Measurements from ENCODE around the gene BET1. TPM values are rescaled to one million over a fixed set of nuclear protein-coding genes. Genes with fewer than 3 reads are reported as not detected.

Gene BET1
- total RNA-seq, 3 donors from 2014 or later: 18.1 to 51.4 (median 31.8) TPM

DNA sequence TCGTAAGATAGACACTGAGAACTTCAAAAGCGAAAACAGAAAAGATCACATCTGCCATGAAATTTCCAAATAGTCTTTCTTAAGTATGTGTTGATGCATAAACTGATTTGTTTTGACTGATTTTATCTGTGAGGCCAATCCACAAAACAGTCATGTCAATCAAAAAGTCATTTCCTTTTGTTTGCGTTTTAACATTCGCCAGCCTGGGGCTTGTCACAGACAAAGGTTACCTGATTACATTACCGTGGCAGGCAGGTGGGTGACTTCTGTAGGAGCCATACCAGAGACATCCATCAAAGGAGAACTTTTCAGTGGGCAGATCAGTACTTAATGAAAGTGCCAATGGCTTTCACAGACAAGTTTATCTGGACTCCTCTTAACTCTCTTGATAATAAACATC, 45.5 kb upstream of the BET1 start:
- Histone ChIP-seq H3K27me3 (no peaks in the 10 kb centered on the region), H3K9me3 (no peaks in the 10 kb centered on the region), H3K4me1 (no peaks in the 10 kb centered on the region), H3K36me3 (no peaks in the 10 kb centered on the region), H3K27ac (no peak overlapping the region), H3K4me3 (no peak overlapping the region)
- TF ChIP-seq POLR2A (IDR thresholded peaks at IDR 0.05) (no peak), POLR2AphosphoS5 (IDR thresholded peaks at IDR 0.05) (no peak)
- intact Hi-C loops (cut with DNase I; ENCODE audit: low total_unique reads): no loop called here
- DNase-seq (ENCODE audit: low spot score in 2 of 2): no peak

- Histone ChIP-seq H3K36me3 (no peaks in the 10 kb centered on the region), H3K27me3 (no peaks in the 10 kb centered on the region), H3K4me1 (no peaks in the 10 kb centered on the region), H3K27ac (no peak overlapping the region), H3K4me3 (no peak overlapping the region), H3K9me3 (no peaks in the 10 kb centered on the region)
- DNase-seq (ENCODE audit: low spot score in 2 of 2): no peak
- TF ChIP-seq POLR2A (IDR thresholded peaks at IDR 0.05) (no peak), POLR2AphosphoS5 (IDR thresholded peaks at IDR 0.05) (no peak)
- TF ChIP-seq, protein P1, sequence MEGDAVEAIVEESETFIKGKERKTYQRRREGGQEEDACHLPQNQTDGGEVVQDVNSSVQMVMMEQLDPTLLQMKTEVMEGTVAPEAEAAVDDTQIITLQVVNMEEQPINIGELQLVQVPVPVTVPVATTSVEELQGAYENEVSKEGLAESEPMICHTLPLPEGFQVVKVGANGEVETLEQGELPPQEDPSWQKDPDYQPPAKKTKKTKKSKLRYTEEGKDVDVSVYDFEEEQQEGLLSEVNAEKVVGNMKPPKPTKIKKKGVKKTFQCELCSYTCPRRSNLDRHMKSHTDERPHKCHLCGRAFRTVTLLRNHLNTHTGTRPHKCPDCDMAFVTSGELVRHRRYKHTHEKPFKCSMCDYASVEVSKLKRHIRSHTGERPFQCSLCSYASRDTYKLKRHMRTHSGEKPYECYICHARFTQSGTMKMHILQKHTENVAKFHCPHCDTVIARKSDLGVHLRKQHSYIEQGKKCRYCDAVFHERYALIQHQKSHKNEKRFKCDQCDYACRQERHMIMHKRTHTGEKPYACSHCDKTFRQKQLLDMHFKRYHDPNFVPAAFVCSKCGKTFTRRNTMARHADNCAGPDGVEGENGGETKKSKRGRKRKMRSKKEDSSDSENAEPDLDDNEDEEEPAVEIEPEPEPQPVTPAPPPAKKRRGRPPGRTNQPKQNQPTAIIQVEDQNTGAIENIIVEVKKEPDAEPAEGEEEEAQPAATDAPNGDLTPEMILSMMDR (IDR thresholded peaks at IDR 0.05): no peak
- intact Hi-C loops (cut with DNase I; ENCODE audit: low total_unique reads): no loop called here
Measured at GRCh38 chr7:94048755-94049154, 44.6 kb upstream of the BET1 start.

- DNase-seq (ENCODE audit: low spot score in 2 of 2): no peak
- TF ChIP-seq POLR2A (IDR thresholded peaks at IDR 0.05): no peak
- TF ChIP-seq, protein P1 (IDR thresholded peaks at IDR 0.05): no peak
- TF ChIP-seq POLR2AphosphoS5 (IDR thresholded peaks at IDR 0.05): no peak
- no peak overlapping the region for H3K27ac ChIP-seq
- H3K36me3 ChIP-seq: no peaks in the 10 kb centered on the region
- H3K4me1 ChIP-seq: no peaks in the 10 kb centered on the region
- H3K27me3 ChIP-seq: no peaks in the 10 kb centered on the region
- no peaks in the 10 kb centered on the region for H3K9me3 ChIP-seq
- intact Hi-C loops (cut with DNase I; ENCODE audit: low total_unique reads): no loop called here
- no peak overlapping the region for H3K4me3 ChIP-seq
Measured at GRCh38 chr7:94047956-94048355, 43.8 kb upstream of the BET1 start.

DNA sequence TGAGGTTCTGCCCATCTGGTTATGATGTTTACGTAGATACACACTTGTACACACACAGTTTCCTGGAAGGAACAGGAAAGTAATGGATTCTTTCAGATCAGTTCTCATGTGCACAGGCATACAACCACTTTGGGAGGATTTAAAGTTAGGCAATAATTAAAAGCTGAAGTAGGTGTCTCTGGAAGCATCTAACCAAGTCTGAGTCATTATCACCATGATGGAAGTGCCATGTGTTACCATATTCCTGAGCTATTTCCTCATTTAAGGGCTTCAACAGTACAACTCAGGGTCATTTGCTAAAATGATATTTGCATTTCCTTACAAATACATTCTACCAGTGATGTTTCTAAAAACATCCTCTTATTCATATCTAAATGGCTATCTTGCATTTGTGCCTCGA, 41.4 kb upstream of the BET1 start:
- intact Hi-C loops (cut with DNase I; ENCODE audit: low total_unique reads): no loop called here

GRCh38 chr7:94044806-94045205, 40.7 kb upstream of the BET1 start:
- TF ChIP-seq, protein P1 (IDR thresholded peaks at IDR 0.05): no peak
- no peak for TF ChIP-seq POLR2AphosphoS5 (IDR thresholded peaks at IDR 0.05)
- TF ChIP-seq POLR2A (IDR thresholded peaks at IDR 0.05): no peak
- intact Hi-C loops (cut with DNase I; ENCODE audit: low total_unique reads): no loop called here

More for the DNA sequence above, 41.4 kb upstream of the BET1 start:
- TF ChIP-seq, protein P1 (IDR thresholded peaks at IDR 0.05): no peak
- no peak for TF ChIP-seq POLR2A (IDR thresholded peaks at IDR 0.05)
- TF ChIP-seq POLR2AphosphoS5 (IDR thresholded peaks at IDR 0.05): no peak
- no peaks in the 10 kb centered on the region for H3K4me1 ChIP-seq
- H3K9me3 ChIP-seq: no peaks in the 10 kb centered on the region
- no peak overlapping the region for H3K4me3 ChIP-seq
- no peak overlapping the region for H3K27ac ChIP-seq
- no peak for DNase-seq (ENCODE audit: low spot score in 2 of 2)
- H3K36me3 ChIP-seq: no peaks in the 10 kb centered on the region
- H3K27me3 ChIP-seq: no peaks in the 10 kb centered on the region

GRCh38 chr7:94043299-94043698, 39.1 kb upstream of the BET1 start:
- Histone ChIP-seq H3K4me3 (no peak overlapping the region), H3K27me3 (no peaks in the 10 kb centered on the region), H3K4me1 (no peaks in the 10 kb centered on the region), H3K9me3 (no peaks in the 10 kb centered on the region), H3K36me3 (no peaks in the 10 kb centered on the region), H3K27ac (no peak overlapping the region)
- no peak for DNase-seq (ENCODE audit: low spot score in 2 of 2)
- TF ChIP-seq, protein P1 (IDR thresholded peaks at IDR 0.05): no peak
- TF ChIP-seq POLR2A (IDR thresholded peaks at IDR 0.05) (no peak), POLR2AphosphoS5 (IDR thresholded peaks at IDR 0.05) (no peak)
- intact Hi-C loops (cut with DNase I; ENCODE audit: low total_unique reads): no loop called here

More at GRCh38 chr7:94044806-94045205, 40.7 kb upstream of the BET1 start:
- no peak overlapping the region for H3K27ac ChIP-seq
- no peak for DNase-seq (ENCODE audit: low spot score in 2 of 2)
- H3K9me3 ChIP-seq: no peaks in the 10 kb centered on the region
- no peak overlapping the region for H3K4me3 ChIP-seq
- H3K36me3 ChIP-seq: no peaks in the 10 kb centered on the region
- no peaks in the 10 kb centered on the region for H3K4me1 ChIP-seq
- no peaks in the 10 kb centered on the region for H3K27me3 ChIP-seq
